Muscle layer of duodenum (tissue), 2 donors: ENCODE results near the gene ADORA3.

Experiments used
- H3K27ac ChIP-seq: one replicate; pipeline ENCODE4 v1.7.0; 2013; ENCODE audit warnings: mild to moderate bottlenecking, low read length
- H3K27me3 ChIP-seq: one replicate; pipeline ENCODE4 v1.7.0; 2013; ENCODE audit warnings: low read depth, mild to moderate bottlenecking, control low read depth, low read length
- H3K36me3 ChIP-seq, 2 donors: one replicate each; pipeline ENCODE4 v1.7.0; 2013; ENCODE audit warnings: low read length in 2 of 2, control low read depth in 1 of 2, mild to moderate bottlenecking in 1 of 2; ENCODE audit not compliant: insufficient read depth in 2 of 2, control insufficient read depth in 1 of 2
- H3K4me1 ChIP-seq, 2 donors: one replicate each; pipeline ENCODE4 v1.7.0; 2013; ENCODE audit warnings: low read length in 2 of 2, mild to moderate bottlenecking in 2 of 2, control low read depth in 1 of 2, moderate library complexity in 1 of 2; ENCODE audit not compliant: insufficient read depth in 2 of 2, control insufficient read depth in 1 of 2
- H3K4me3 ChIP-seq, 2 donors: one replicate each; pipeline ENCODE4 v1.7.0; 2013; ENCODE audit warnings: low read length in 2 of 2, low read depth in 1 of 2, mild to moderate bottlenecking in 1 of 2
- H3K9me3 ChIP-seq, 2 donors: one replicate each; pipeline ENCODE4 v1.7.0; 2013; ENCODE audit warnings: low read length in 2 of 2, control low read depth in 1 of 2, mild to moderate bottlenecking in 1 of 2; ENCODE audit not compliant: control insufficient read depth in 1 of 2
- donor health status: healthy.

Gene ADORA3

DNA sequence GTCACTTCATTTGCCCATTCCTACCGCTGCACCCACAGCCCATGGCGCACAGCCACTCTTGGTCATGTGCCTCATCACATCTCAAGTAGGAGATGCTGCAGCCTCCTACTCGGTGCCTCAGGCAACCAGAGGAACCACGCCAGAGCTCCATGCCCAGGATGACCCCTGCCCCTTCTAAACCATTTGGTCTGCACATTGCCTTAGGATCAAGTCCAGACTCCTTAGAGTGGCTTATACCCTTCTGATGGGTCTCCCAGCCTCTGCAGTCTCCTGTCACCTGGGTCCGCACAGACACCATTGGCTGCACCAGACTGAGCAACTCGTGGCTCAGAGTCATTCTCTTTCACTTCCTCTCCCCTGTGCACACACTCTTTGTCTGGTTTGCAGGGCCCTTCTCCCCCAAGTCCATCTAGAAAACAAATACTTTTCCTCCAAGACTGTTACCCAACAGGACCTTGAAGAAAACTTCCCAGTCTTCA, 2.2 kb upstream of the ADORA3 start:
- peaks cover 0 to 4% of the 10 kb centered on the region in 2 donors for H3K36me3 ChIP-seq
- peak overlapping the region; percentile 64 for H3K27ac ChIP-seq
- H3K9me3 ChIP-seq: no peaks in the 10 kb centered on the region
- H3K4me3 ChIP-seq: no peak overlapping the region
- H3K4me1 ChIP-seq: peaks cover 11 to 41% of the 10 kb centered on the region in 2 donors
- H3K27me3 ChIP-seq: no peaks in the 10 kb centered on the region

GRCh38 chr1:111504097-111504496, 664 bp upstream of the ADORA3 start:
- peaks cover 10 to 26% of the 10 kb centered on the region in 2 donors for H3K4me1 ChIP-seq
- no peaks in the 10 kb centered on the region for H3K27me3 ChIP-seq
- no peaks in the 10 kb centered on the region for H3K9me3 ChIP-seq
- peaks cover 0 to 4% of the 10 kb centered on the region in 2 donors for H3K36me3 ChIP-seq
- no peak overlapping the region for H3K4me3 ChIP-seq
- H3K27ac ChIP-seq: peak overlapping the region; percentile 46

- Histone ChIP-seq H3K27ac (peak overlapping the region; percentile 17), H3K4me1 (peaks cover 0 to 13% of the 10 kb centered on the region in 2 donors), H3K9me3 (no peaks in the 10 kb centered on the region), H3K4me3 (peak overlapping the region in 1 of 2 donors; percentile 30), H3K27me3 (no peaks in the 10 kb centered on the region), H3K36me3 (no peaks in the 10 kb centered on the region)
These were observed 1.8 kb downstream of the ADORA3 start for GRCh38 chr1:111501645-111502044.

DNA sequence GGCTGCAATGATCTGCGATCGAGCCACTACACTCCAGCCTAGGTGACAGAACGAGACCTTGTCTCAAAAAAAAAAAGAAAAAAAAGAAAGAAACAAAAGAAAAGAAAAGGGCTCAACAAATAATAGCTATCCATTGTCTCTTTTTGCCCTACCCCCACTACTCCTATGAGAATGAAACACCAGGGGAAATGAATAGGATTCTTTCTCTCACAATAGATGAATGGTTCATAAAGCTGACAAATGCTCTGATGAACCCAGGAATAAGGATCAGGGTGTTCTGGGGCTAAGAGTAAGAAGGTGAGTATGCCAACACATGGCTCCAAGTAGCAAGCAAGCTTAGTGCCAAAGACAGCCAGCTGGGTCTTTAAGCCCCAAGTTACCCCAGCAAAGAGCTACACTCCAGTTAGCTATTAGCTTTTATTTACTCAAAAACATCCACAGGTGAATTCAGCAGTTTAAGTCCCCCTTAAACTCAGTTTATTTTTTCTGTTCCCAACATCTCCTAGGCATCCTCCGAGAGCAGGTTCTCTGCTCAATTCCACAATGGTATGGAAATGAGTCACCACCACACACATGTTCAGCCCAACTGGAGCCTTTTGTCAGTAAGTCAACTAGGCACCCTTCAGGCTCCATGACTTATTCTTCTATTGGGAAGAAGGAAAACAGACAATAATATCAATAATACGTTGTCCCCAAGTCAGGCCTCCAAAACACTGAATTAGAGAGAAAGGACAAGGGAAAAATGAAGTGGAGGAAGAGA, 4.2 kb downstream of the ADORA3 start:
- H3K9me3 ChIP-seq: no peaks in the 10 kb centered on the region
- H3K27me3 ChIP-seq: no peaks in the 10 kb centered on the region
- no peaks in the 10 kb centered on the region for H3K36me3 ChIP-seq
- no peaks in the 10 kb centered on the region for H3K4me1 ChIP-seq
- no peak overlapping the region for H3K27ac ChIP-seq
- H3K4me3 ChIP-seq: no peak overlapping the region

DNA sequence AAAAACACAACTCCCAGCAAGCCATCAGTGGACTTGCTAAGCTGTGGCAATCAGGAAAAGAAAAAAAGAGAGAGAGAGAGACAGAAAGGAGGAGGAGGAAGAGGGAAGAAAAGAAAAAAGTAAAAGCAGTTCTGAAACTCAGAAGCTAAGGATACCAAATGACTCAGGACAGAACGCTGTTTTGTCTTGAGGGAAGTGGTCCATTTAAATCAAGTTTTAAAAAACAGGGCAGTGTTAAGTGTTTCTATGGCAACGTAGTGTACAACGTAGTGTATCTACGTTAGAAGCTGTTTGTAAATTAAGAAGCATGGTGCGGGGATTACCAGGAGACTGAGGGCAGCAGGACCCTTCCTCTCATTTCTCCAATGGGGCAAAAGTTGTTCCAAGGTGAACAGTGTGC, 5.8 kb downstream of the ADORA3 start:
- H3K9me3 ChIP-seq: no peaks in the 10 kb centered on the region
- no peak overlapping the region for H3K4me3 ChIP-seq
- H3K36me3 ChIP-seq: no peaks in the 10 kb centered on the region
- H3K27me3 ChIP-seq: no peaks in the 10 kb centered on the region
- no peaks in the 10 kb centered on the region for H3K4me1 ChIP-seq
- no peak overlapping the region for H3K27ac ChIP-seq

GRCh38 chr1:111496398-111496797, 7.0 kb downstream of the ADORA3 start:
- Histone ChIP-seq H3K4me3 (no peak overlapping the region), H3K36me3 (no peaks in the 10 kb centered on the region), H3K27me3 (no peaks in the 10 kb centered on the region), H3K4me1 (no peaks in the 10 kb centered on the region), H3K9me3 (no peaks in the 10 kb centered on the region), H3K27ac (no peak overlapping the region)

DNA sequence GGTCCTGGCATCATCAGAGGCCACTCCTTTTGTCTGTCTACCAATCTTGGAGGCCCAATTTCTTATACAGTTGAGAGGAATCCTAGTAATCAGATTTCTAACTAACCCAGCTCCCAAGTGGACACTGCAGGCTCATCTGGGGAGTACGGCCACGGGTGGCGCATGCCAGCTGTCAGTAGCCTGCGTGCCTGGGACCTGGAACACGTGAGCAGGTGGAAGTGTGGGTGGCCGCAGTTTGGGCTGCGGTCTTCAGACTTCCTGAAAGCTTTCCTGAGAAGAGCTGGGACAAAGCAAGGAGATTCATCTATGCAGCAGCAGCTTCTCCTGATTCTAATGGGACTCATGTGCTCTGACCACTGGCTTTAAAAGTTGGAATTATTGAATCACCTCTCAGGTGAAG, 12.4 kb downstream of the ADORA3 start:
- no peaks in the 10 kb centered on the region for H3K9me3 ChIP-seq
- peak overlapping the region; percentile 26 for H3K27ac ChIP-seq
- H3K4me1 ChIP-seq: no peaks in the 10 kb centered on the region
- H3K4me3 ChIP-seq: no peak overlapping the region
- H3K27me3 ChIP-seq: no peaks in the 10 kb centered on the region
- H3K36me3 ChIP-seq: no peaks in the 10 kb centered on the region

GRCh38 chr1:111490220-111490619, 13.2 kb downstream of the ADORA3 start:
- H3K27ac ChIP-seq: peak overlapping the region; percentile 26
- H3K4me3 ChIP-seq: no peak overlapping the region
- no peaks in the 10 kb centered on the region for H3K9me3 ChIP-seq
- no peaks in the 10 kb centered on the region for H3K27me3 ChIP-seq
- no peaks in the 10 kb centered on the region for H3K4me1 ChIP-seq
- no peaks in the 10 kb centered on the region for H3K36me3 ChIP-seq

GRCh38 chr1:111489604-111490003, 13.8 kb downstream of the ADORA3 start:
- H3K27ac ChIP-seq: peak overlapping the region; percentile 71

DNA sequence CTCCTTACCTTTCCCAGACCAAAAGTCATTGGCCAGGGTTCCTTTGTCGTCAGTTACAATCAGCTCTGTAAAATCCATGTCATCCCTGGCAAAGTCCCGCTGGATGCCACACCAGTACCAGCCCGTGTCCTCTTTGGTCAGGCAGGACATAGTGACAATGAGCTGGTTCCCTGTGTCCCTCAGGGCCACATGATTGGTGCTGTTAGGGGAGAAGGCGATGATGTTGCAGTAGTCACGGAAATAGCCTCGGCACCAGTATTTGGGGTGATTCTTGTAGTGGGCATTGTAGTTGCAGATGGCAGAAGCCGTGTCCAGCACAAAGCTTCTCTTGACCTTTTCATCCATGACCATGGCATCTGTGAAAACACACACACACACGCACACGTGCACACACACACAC, 14.8 kb downstream of the ADORA3 start:
- no peaks in the 10 kb centered on the region for H3K4me1 ChIP-seq
- no peak overlapping the region for H3K4me3 ChIP-seq
- no peaks in the 10 kb centered on the region for H3K9me3 ChIP-seq
- no peaks in the 10 kb centered on the region for H3K27me3 ChIP-seq
- H3K36me3 ChIP-seq: no peaks in the 10 kb centered on the region
- H3K27ac ChIP-seq: peak overlapping the region; percentile 71

More at GRCh38 chr1:111489604-111490003, 13.8 kb downstream of the ADORA3 start:
- no peaks in the 10 kb centered on the region for H3K9me3 ChIP-seq
- H3K36me3 ChIP-seq: no peaks in the 10 kb centered on the region
- H3K4me1 ChIP-seq: no peaks in the 10 kb centered on the region
- H3K27me3 ChIP-seq: no peaks in the 10 kb centered on the region
- no peak overlapping the region for H3K4me3 ChIP-seq

- no peaks in the 10 kb centered on the region for H3K36me3 ChIP-seq
- H3K9me3 ChIP-seq: no peaks in the 10 kb centered on the region
- H3K27me3 ChIP-seq: no peaks in the 10 kb centered on the region
- H3K4me3 ChIP-seq: no peak overlapping the region
- no peaks in the 10 kb centered on the region for H3K4me1 ChIP-seq
- no peak overlapping the region for H3K27ac ChIP-seq
These were observed 16.3 kb downstream of the ADORA3 start for GRCh38 chr1:111487133-111487532.

DNA sequence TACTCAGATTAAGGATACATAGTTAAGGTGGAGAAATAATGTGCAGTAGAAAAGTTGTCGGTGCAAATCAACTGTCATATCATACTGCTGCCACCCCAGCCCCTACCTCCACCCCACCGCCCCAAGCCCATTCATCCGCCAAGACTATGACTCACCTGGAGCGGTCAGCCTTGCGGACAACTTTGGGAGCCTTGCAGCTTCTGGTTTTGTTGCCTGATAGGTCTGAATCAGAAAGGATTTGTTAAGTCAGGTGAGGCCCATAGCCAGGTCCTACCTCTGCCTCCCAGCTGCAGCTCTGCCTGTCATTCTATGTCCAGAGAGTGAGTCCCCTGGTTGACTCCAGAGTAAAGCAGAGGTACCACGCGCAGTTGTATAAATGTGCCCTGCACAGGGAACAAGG, 17.0 kb downstream of the ADORA3 start:
- H3K9me3 ChIP-seq: no peaks in the 10 kb centered on the region
- H3K36me3 ChIP-seq: no peaks in the 10 kb centered on the region
- no peak overlapping the region for H3K27ac ChIP-seq
- H3K27me3 ChIP-seq: no peaks in the 10 kb centered on the region
- no peak overlapping the region for H3K4me3 ChIP-seq
- peaks cover 0 to 5% of the 10 kb centered on the region in 2 donors for H3K4me1 ChIP-seq
